HG03460 (cell line): ENCODE measurements around the gene DAW1.
"Not testable (repeated sequence)": the region's sequence is repeated elsewhere in the genome, so short reads cannot be mapped to it uniquely, and the experiment has no call there.

Experiments
- ATAC-seq: cut with Tn5 transposase; IDR thresholded peaks from one replicate; pipeline ENCODE4 v1.9.1; 2021; ENCODE audit not compliant: unreplicated experiment

DAW1 gene, protein sequence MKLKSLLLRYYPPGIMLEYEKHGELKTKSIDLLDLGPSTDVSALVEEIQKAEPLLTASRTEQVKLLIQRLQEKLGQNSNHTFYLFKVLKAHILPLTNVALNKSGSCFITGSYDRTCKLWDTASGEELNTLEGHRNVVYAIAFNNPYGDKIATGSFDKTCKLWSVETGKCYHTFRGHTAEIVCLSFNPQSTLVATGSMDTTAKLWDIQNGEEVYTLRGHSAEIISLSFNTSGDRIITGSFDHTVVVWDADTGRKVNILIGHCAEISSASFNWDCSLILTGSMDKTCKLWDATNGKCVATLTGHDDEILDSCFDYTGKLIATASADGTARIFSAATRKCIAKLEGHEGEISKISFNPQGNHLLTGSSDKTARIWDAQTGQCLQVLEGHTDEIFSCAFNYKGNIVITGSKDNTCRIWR

DNA sequence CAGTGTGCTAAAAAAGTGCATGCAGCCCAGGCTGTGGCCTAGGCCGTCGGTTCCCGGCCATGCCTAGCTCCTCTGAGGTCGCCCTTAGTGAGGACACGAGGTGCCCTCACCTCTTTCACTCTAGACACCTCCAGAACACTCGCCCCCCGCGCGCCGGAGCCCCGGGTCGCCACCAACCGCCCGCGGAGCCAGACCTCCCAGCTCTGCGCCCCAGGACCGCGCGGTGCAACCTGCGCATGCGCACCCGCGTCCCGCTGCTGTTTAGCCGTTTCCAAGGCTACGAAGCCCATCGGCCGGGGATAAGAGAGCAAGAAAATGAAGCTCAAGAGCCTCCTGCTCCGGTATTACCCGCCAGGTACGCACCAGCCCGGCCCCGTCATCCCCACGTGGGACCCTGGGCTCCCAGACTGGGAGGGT lies at the start of gene DAW1:
Gene DAW1, plus strand, starts transcription at position 257 of the 417 bp plus-strand sequence. Its CDS starts 59 bp downstream, at position 316.
- ATAC-seq = no peak

DNA sequence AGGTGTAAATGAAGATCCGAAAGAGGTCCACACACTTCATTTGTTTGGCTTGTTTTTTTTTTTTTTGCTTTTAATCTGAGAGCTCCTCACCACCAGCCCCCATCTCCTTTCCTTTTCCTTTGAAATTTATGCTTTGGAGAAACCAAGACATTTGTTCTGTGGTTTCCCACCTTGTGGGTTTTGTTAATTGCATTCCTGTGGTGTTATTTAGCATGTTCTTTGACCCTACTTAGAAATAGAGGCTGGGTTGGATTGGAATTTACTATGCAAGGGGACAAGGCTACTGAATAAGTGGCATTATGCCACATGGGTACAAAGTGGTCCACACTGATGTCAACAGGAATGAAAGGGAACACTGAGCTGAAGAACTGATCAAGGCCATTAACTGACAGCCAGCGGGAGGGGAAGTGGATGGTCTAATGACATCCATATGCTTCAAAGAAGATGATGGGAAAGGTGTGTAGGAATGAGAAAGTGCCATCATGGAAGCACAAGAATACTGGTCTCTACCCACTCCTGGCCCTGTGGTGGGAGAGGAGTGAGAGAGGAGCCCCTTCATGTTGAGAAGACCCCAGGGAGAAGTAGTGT lies 48.9 kb upstream of the DAW1 start:
- ATAC-seq = no peak

DNA sequence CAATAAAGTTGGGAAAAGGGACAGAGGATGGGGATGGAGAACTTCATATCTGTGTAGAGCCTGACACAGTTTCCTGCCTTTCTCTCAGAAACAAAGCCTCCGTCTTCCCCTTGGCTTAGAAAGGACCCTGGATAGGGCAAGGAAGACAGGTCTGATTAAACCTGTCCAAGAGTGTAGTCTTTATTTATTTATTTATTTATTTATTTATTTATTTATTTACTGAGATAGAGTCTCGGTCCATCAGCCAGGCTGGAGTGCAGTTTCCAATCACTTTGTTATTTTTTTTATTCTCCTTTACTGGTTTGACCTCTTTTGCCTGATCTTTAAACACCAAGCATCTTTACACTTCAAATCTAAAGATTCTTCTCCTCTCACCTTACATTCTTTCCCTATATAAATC lies 47.5 kb upstream of the DAW1 start:
- no peak for ATAC-seq

DNA sequence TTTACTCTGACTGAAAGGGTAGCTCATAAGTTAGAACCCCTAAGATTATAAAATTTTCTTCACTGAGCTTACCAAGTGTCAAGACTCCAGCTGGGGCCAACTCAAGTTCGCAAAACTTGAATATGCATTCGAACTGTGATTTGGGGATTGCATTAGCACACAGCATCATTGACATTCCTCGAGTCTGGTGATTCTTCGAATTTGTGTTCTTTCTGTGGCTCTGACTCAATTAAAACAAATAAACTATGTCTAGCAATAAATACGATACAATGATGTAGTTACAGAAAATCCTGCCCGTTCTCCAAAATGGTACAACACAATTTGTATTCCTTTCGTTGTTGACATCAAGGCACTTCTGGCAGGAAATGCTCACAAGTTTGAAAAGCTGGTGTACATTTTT lies 46.7 kb upstream of the DAW1 start:
- no peak for ATAC-seq

DNA sequence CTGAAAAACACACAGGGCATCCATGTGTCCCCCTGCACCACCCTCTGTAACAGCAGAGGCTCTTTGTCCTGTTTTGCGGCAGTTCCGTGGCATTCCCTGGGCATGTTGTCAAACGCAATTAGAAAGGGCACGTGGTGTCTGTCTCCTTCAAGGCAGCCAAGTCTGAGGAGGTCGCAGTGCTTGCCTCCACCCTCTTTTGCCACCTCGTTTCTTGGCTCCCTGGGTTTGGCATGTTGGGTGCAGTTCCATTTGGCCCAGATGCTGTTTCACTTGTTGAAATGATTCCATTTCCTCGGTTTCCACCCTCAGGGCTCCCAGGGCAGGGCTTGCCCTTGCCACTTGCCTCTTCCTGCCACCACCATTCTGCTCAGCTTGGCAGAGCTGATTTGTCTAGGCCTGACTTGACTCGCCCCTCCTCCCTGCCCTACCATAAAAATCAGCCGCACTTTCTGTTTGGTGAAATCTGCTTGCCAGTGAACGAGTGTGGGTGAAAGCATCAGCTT lies 45.4 kb upstream of the DAW1 start:
- no peak for ATAC-seq

DNA sequence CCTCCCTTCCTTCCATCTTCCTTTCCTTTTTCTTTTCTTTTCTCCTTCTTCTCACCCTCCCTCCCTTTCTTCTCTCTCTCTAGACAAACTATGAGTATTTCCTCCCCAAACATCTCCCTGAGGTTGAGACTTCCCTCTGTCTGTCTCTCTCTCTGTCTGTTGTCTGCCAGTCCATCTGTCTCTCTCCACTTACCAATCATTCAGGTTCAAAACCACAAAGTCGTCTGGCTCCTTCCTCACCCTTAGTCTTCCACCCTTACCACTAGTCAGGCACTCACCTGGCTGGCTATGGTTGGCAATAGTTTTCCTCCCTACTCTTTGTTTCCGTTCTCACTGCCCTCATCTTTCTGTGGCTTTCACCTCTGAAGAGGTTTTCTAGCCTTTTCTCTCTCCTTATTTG lies 44.9 kb upstream of the DAW1 start:
- ATAC-seq = no peak

DNA sequence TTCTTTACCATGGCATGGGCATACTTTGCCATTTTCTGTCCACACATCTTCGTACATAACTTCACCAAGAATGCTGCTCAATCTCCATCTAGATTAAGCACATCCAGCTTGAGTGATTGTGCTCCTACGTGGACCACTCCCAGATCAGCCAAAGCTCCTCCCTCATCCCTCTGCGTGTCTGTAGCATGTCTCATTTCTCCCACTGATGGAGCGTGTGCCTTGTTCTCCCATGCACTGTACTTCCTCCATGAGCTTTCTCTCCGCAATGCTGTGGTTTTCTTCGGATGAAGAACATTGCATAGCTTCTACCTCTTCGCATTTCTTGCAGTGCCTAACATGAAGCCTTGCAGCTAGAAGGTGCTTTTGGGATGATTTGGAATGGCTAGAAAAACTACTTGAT lies 44.3 kb upstream of the DAW1 start:
- ATAC-seq = no peak

DNA sequence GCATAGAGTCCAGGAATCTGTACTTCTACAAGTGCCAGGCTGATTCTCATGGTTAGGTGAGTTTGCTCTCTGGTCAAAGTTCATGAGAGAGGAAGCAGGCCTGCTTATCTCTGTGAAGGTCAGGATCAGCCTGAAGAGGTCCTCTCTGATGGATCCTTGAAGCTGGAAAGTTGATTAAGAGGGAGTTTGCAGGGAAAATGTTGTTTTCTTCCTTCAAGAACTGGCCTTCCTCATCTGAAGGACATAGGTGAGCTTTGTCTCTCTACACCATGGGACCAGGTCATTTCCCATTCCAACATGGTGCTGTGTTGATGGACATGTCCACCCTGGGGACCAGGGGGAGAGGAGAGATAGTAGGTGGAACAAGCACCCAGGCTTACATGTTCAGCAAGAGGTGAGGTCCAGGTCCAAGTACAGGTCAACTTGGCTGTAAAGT lies 42.9 kb upstream of the DAW1 start:
- ATAC-seq = no peak

DNA sequence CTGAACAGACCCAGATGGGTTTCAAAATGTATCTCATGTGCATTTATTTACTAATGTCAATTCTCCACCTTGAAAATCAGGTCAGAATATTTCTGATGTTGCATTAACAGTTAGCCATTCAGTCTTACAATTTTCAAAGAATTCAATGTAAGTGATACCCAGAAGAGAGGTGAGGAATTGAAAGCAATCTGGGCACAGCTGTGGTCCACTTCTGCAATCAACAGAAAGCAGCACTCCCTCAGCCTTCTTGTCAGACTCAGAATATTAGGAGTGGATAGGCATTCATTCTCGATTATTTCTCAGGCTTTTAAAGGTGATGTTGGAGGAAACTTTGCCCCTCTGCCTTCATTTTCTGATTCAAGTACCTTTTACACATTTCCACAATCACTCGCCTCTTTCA lies 42.1 kb upstream of the DAW1 start:
- ATAC-seq = no peak

DNA sequence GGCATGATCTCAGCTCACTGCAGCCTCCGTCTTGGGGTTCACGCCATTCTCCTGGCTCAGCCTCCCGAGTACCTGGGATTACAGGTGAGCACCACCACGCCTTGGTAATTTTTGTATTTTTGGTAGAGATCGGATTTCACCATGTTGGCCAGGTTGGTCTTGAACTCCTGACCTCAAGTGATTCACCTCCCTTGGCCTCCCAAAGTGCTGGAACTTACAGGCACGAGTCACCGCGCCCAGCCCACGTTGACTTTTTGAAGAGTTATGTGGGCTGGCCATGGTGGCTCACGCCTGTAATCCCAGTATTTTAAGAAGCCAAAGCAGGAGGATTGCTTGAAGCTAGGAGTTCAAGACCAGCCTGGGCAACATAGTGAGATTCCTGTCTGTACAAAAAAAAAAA lies 37.0 kb upstream of the DAW1 start:
- no peak for ATAC-seq

DNA sequence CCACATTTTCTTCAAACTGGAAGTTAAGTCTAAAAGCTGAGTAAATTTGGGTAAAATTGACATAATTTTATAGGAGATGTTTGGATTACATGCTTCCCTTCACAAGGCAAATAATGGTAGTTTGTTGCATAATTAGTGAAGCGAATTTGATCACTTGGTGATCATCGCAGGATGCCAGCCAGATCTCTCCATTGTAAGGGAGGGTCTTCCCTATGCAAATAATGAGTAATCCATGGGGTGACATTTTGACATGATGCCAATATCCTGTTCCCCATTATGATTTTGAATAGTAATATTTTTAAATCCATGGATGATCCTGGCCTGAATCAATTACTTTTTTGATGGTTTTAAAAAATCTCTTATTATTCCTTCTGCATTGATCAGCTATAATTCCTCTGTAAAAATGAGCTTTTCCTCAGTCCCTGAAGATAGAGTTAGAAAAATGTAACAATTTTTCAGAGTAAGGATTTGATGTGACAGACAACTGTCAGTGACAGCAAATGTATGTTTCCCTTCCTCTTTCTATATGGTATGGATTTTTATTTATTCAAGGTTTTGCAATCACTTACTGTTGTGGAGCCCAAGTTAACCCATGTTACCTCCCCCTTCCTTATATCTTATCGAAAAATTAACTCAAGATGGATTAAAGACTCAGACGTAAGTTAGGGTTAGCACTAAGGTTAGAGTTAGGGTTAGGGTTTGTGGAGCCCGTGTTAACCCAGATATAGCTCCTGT lies 36.3 kb upstream of the DAW1 start:
- no peak for ATAC-seq

DNA sequence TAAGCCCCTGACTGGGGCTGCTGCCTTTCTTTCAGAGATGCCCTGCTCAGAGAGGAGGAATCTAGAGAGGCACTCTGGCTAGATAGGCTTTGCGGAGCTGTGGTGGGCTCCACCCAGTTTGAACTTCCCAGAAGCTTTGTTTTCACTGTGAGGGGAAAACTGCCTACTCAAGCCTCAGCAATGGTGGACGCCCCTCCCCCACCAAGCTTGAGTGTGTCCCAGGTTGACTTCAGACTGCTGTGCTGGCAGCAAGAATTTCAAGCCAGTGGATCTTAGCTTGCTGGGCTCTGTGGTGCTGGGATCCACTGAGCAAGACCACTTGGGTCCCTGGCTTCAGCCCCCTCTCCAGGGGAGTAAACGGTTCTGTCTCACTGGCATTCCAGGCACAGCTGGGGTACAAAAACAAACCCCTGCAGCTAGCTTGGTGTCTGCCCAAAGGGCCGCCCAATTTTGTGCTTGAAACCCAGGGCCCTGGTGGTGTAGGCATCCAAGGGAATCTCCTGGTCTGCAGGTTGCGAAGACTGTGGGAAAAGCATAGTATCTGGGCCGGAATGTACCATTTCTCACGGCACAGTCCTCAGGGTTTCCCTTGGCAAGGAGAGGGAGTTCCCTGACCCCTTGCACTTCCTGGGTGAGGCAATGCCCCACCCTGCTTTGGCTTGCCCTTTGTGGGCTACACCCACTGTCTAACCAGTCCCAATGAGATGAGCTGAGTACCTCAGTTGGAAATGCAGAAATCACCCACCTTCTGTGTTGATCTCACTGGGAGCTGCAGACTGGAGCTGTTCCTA lies 31.9 kb upstream of the DAW1 start:
- ATAC-seq = not testable (repeated sequence)

DNA sequence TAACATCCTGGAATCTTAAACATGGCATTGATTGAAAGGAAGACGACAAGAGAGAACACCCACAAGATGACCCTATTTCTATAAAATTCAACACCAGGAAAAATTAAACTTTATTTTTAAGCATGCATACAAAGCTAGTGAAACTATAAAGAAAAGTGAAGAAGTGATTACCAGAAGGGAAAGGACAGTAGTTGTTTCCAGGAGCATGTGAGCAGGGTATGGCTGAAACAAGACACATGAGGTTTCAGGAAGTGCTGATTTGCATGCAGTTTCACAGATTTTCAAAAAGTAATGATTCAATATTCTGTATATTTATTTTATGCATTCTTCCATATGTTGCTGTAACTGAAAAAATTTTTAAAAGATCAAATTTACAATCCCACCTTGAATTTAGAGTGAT lies 24.6 kb upstream of the DAW1 start:
- ATAC-seq = peak; percentile 56

DNA sequence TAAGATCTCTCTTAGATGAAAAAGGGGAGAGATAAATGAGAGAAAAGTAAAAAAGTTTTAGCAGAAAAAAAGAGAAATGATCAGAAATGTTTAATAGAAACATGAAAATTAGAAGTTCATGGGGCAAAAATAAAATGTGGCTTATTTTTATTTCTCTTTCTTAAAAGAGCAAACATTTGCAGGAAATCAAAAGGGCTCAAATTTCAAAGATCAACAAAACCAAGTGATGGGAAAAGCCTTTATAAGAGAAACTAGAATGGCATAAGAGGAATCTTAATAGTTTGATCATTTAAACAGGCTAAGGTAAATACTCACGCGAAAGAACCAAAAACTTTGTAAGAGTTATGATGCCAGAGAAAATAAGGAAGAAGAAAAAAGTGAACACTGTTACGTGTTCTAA lies 23.3 kb upstream of the DAW1 start:
- ATAC-seq = no peak

DNA sequence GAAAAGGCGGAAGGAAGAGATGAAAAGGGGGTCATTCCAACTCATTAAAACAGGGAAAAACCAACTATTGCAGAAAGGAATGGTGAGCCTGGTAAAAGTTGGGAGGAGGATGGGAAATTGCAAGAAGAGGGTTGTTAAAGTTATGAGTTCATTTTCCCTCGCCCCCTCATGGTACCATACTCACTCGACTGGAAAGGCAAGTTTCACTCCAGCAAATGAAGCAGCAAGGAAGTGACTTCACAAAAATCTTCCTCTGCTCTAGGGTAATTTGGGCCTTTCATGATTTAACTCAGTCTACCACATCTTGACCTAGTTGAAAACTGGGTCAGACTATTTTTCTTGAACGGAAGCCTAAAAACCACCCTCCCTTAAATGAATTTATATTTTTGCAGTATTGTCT lies 22.8 kb upstream of the DAW1 start:
- ATAC-seq = no peak

DNA sequence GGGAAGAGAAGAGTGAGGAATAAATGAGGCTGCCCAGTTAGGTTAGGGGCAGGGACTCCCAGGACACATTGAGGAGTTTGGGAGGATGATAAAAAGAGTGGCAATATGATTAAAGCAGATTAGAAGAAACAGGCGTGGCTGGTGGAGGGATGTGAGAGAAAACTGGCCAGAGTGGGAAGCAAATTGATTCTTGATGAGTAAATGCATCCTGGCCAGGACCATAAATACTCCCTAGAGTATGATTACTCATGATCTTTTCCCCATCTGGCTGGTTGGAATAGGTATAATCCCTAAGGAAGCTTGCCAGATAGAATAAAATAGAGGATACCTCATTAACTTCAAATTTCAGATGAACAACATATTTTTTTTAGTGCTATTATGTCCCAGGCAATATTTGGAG lies 21.5 kb upstream of the DAW1 start:
- no peak for ATAC-seq

DNA sequence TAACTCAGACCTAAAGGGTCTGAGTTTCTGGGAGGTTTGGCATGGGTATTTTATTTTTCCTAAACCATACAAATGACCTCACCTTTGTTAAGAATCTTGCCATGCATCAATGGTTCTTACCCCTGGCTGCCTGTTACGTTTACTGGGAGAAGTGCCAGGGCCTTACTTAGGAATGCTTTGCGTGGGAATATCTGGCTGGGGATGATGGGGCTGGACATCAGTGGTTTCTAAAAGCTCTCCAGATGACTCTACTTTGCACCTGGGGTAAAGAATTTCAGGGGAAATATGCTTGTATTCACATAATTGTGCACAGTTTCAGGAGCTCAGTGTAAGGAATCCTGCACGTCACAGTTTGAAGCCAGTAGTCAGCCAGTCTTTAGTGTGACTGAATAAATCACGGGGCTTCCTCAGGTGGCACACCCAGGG lies 18.2 kb upstream of the DAW1 start:
- no peak for ATAC-seq

DNA sequence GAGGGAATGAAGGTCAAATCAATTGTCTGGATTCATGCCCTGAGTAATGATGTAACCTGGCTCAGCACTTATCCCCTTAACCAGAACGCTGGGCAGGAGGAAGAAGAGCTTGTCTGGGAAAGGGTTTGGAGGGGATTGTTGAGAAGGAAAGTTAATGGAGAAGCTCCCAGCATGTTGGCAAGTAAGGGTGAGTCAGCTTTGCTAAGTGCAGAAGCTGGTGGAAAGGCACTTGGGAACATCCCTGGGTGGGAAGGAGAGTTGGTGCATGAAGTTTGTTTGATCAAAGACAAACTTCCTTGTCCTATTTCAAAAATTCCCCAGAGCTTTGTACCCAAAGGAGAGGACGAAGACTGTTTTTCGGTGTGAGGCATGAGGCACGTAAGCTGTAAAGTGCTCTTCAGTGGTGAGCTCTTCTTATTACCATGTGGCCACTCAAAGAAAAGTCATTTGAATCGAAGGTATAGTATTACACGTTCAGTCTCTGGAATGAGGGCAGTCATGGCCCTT lies 17.6 kb upstream of the DAW1 start:
- no peak for ATAC-seq

DNA sequence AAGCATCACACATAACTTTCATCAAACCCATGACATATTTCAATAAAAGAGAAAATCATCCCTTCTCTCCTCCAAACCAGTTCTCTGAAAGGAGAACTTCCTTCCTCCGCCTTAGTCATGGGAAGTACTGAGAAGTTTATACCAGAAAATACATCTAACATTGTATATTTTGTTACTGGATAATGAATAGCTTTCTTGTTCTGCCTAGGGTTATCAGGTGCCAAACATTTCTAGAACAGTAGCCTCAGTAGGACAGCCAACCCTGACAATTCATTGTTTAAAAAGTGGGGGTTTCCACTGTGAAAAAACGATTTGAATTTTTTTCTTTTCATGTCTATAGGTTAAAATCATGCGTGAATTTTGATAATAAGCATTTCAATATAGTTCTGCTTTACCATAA lies 16.0 kb upstream of the DAW1 start:
- no peak for ATAC-seq

DNA sequence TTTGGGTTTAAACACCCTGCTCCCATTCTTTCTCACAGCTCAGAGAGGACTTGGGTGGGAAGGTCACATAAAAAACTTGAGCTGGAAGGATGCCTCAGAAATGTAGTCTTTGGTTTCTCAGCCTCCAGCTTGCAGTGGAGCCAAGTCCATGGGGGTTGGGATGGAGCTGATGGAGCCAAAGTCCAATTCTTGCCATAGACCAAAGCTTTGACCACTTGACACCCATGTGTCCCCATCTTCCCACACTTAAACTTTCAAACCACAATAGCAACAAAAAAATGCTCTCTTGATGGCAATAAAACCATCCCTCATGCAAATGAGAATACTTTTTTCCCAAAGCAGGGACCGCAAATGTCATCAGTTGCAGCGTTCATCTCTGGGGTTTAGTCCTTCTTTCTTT lies 14.7 kb upstream of the DAW1 start:
- no peak for ATAC-seq

DNA sequence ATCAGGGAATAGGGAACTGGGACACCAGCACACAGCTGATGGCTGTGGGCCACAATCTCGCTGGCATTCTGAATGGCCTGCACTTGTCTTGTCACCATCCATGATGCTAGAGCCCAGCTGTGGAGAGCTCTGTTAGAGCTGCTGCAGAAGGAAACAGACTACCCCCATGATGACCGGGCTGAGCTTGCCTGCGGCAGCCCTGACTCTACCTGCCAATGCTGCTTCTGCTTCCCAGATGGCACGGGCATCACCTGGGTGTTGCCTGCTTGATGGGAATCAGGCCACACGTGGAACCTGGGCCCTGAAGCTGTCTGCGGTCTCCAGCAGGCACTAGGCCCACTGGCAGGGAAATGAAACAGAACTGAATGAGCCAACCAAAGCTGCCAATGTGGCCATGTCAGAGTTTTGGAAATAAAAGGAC lies 11.2 kb upstream of the DAW1 start:
- no peak for ATAC-seq
